SH-SY5Y (cell line): ENCODE data around the gene ARHGAP19.

Source experiments
- GATA2 ChIP-seq: IDR thresholded peaks from 2 replicates; pipeline ENCODE4 v1.6.1; 2011; ENCODE audit warnings: mild to moderate bottlenecking, low read depth, low read length
- GATA3 ChIP-seq: IDR thresholded peaks from 2 replicates; pipeline ENCODE4 v1.6.1; 2011; ENCODE audit warnings: low read depth, mild to moderate bottlenecking, low read length, moderate library complexity

DNA sequence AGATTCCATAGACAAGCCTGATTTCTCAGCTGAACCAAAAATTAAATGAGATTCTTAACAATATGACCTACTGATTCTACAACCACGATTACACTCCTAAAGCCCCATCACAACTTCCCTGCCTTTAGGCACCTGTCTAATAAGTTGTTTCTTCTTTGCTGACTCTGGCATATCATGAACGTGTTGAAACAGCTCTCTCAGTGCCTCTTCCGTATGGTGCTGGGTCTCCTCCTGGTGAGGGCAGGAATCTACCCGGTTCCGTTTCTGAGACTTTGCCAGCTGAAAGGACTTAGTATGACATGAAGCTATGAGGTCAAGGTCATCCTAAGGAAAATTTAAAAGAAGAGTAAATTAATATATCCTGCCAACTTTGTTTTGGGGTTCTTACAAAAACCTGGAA is 48.6 kb downstream of the ARHGAP19 start:
- TF ChIP-seq GATA3: no peak
- TF ChIP-seq GATA2: no peak
